ENCODE data around the gene ADGRB3. TPM values are rescaled to one million over a fixed set of nuclear protein-coding genes. Genes with fewer than 3 reads are reported as not detected.

The ADGRB3 gene
- total and polyA plus RNA-seq, 7 donors, result 0.10 to 0.39 (median 0.21) TPM; not detected in 1

GRCh38 chr6:68760485-68760884, 125.4 kb downstream of the ADGRB3 start:
- H3K36me3 ChIP-seq (ENCODE audit: insufficient read depth in 1 of 2, low read depth in 1 of 2), result no peaks in the 10 kb centered on the region
- 15 to 31% (median 29%) methylated on average over 2 of the region's 2 CpGs for WGBS, 3 donors
- no peak overlapping the region for H3K4me3 ChIP-seq
- intact Hi-C loops (cut with DNase I), result no loop called here
- DNase-seq, result no peak
- no peak for TF ChIP-seq CTCF (IDR thresholded peaks at IDR 0.05)
- H3K4me1 ChIP-seq, result no peaks in the 10 kb centered on the region
- H3K27me3 ChIP-seq (ENCODE audit: insufficient read depth in 3 of 3, low read length in 2 of 3), result no peaks in the 10 kb centered on the region
- ATAC-seq, result no peak
- H3K27ac ChIP-seq, result no peak overlapping the region
- no peaks in the 10 kb centered on the region for H3K9me3 ChIP-seq

- Histone ChIP-seq H3K36me3 (ENCODE audit: insufficient read depth in 1 of 2, low read depth in 1 of 2) (no peaks in the 10 kb centered on the region), H3K4me3 (no peak overlapping the region), H3K27me3 (ENCODE audit: insufficient read depth in 3 of 3, low read length in 2 of 3) (no peaks in the 10 kb centered on the region), H3K4me1 (no peaks in the 10 kb centered on the region), H3K27ac (no peak overlapping the region), H3K9me3 (no peaks in the 10 kb centered on the region)
- WGBS, 3 donors, result 56 to 62% (median 59%) methylated on average over 8 of the region's 8 CpGs
- ATAC-seq (no peak), DNase-seq (no peak)
- intact Hi-C loops (cut with DNase I), result no loop called here
- no peak for TF ChIP-seq CTCF (IDR thresholded peaks at IDR 0.05)
Measured at GRCh38 chr6:68760941-68761676, 126.0 kb downstream of the ADGRB3 start.

GRCh38 chr6:68761985-68762384, 126.9 kb downstream of the ADGRB3 start:
- no peak for ATAC-seq
- Histone ChIP-seq H3K4me1 (no peaks in the 10 kb centered on the region), H3K27me3 (ENCODE audit: insufficient read depth in 3 of 3, low read length in 2 of 3) (no peaks in the 10 kb centered on the region), H3K27ac (no peak overlapping the region), H3K4me3 (no peak overlapping the region), H3K9me3 (no peaks in the 10 kb centered on the region), H3K36me3 (ENCODE audit: insufficient read depth in 1 of 2, low read depth in 1 of 2) (no peaks in the 10 kb centered on the region)
- 63 to 85% (median 82%) methylated on average over 2 of the region's 2 CpGs for WGBS, 3 donors
- intact Hi-C loops (cut with DNase I), result no loop called here
- no peak for TF ChIP-seq CTCF (IDR thresholded peaks at IDR 0.05)
- DNase-seq, result no peak

GRCh38 chr6:68771426-68771825, 136.3 kb downstream of the ADGRB3 start:
- no peak overlapping the region for H3K27ac ChIP-seq
- no peak for ATAC-seq
- H3K27me3 ChIP-seq (ENCODE audit: insufficient read depth in 3 of 3, low read length in 2 of 3), result no peaks in the 10 kb centered on the region
- H3K4me1 ChIP-seq, result no peaks in the 10 kb centered on the region
- no peaks in the 10 kb centered on the region for H3K9me3 ChIP-seq
- no peak for DNase-seq
- H3K4me3 ChIP-seq, result no peak overlapping the region
- no peaks in the 10 kb centered on the region for H3K36me3 ChIP-seq (ENCODE audit: insufficient read depth in 1 of 2, low read depth in 1 of 2)
- TF ChIP-seq CTCF (IDR thresholded peaks at IDR 0.05), result no peak
- intact Hi-C loops (cut with DNase I), result no loop called here

GRCh38 chr6:68774843-68775242, 139.8 kb downstream of the ADGRB3 start:
- DNase-seq (no peak), ATAC-seq (no peak)
- H3K27me3 ChIP-seq (ENCODE audit: insufficient read depth in 3 of 3, low read length in 2 of 3), result no peaks in the 10 kb centered on the region
- H3K4me3 ChIP-seq, result no peak overlapping the region
- no peaks in the 10 kb centered on the region for H3K4me1 ChIP-seq
- TF ChIP-seq CTCF (IDR thresholded peaks at IDR 0.05), result no peak
- H3K36me3 ChIP-seq (ENCODE audit: insufficient read depth in 1 of 2, low read depth in 1 of 2), result no peaks in the 10 kb centered on the region
- intact Hi-C loops (cut with DNase I), result no loop called here
- no peak overlapping the region for H3K27ac ChIP-seq
- 56 to 75% (median 70%) methylated on average over 1 of the region's 1 CpG for WGBS, 3 donors
- no peaks in the 10 kb centered on the region for H3K9me3 ChIP-seq

All from psoas muscle (tissue), 8 donors.